HL-60 (cell line): ENCODE data around the gene FBH1.

Experiments used
- DNase-seq, 2 experiments: peaks; one replicate each; pipeline ENCODE4 v3.0.0-alpha.2; 2010 to 2020; ENCODE audit warnings: low read depth in 1 of 2, low spot score in 1 of 2
- H3K27ac ChIP-seq: fragments of 250-450 bp; sonication (Bioruptor Pico); replicated peaks from 2 replicates; pipeline ENCODE4 v1.5.1; 2020; ENCODE audit warnings: mild to moderate bottlenecking, moderate library complexity
- H3K27me3 ChIP-seq: fragments of 250-450 bp; sonication (Bioruptor Pico); 2 replicates; pipeline ENCODE4 v1.5.1; 2021; ENCODE audit warnings: mild to moderate bottlenecking, moderate library complexity; ENCODE audit not compliant: insufficient read depth, poor library complexity, severe bottlenecking
- H3K4me3 ChIP-seq: replicated peaks from 2 replicates; pipeline ENCODE4 v1.5.1; 2011; ENCODE audit warnings: mild to moderate bottlenecking, control low read depth, low read length; ENCODE audit not compliant: insufficient read depth
- GABPA ChIP-seq: IDR thresholded peaks from 2 replicates; pipeline ENCODE4 v1.6.1; 2012; ENCODE audit warnings: low read depth
- POLR2AphosphoS5 ChIP-seq: IDR thresholded peaks from 2 replicates; pipeline ENCODE4 v1.6.1; 2012; ENCODE audit warnings: low read depth
- SPI1 ChIP-seq: IDR thresholded peaks from 2 replicates; pipeline ENCODE4 v1.6.1; 2012; ENCODE audit warnings: low read depth, mild to moderate bottlenecking, borderline replicate concordance
- TF ChIP-seq, protein P1 (sequence below): IDR thresholded peaks from 2 replicates; pipeline ENCODE4 v1.6.1; 2012; ENCODE audit warnings: low read depth; ENCODE audit not compliant: insufficient replicate concordance
- TF ChIP-seq, protein P2 (sequence below): IDR thresholded peaks from one replicate; pipeline ENCODE4 v1.5.1; 2011; ENCODE audit warnings: low read length, control low read depth, inconsistent platforms; ENCODE audit not compliant: insufficient read depth

FBH1 gene

DNA sequence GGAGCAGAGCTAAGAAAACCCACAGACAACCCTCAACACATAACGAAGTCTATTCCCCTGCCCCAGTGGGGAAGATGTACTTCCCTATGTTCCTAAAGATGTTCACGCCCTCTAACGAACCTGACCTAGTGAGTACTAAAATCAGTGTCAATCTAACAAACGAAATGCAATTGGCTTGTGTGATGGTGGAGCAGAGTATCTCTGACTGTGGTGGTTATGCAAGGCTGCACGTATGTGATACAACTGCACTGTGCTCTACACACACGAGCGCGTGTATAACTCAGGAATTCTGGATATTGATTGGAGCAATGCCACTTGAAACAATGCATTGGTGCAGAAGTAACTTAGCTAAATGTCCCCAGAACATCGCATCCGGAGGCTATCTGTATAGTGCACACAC is 1.7 kb upstream of the FBH1 start:
- DNase-seq, result peak in 1 of 2 experiments; percentile 26
- H3K27me3 ChIP-seq, result no peaks in the 10 kb centered on the region
- no peak overlapping the region for H3K27ac ChIP-seq
- peak overlapping the region; percentile 54 for H3K4me3 ChIP-seq
- TF ChIP-seq, protein P1, sequence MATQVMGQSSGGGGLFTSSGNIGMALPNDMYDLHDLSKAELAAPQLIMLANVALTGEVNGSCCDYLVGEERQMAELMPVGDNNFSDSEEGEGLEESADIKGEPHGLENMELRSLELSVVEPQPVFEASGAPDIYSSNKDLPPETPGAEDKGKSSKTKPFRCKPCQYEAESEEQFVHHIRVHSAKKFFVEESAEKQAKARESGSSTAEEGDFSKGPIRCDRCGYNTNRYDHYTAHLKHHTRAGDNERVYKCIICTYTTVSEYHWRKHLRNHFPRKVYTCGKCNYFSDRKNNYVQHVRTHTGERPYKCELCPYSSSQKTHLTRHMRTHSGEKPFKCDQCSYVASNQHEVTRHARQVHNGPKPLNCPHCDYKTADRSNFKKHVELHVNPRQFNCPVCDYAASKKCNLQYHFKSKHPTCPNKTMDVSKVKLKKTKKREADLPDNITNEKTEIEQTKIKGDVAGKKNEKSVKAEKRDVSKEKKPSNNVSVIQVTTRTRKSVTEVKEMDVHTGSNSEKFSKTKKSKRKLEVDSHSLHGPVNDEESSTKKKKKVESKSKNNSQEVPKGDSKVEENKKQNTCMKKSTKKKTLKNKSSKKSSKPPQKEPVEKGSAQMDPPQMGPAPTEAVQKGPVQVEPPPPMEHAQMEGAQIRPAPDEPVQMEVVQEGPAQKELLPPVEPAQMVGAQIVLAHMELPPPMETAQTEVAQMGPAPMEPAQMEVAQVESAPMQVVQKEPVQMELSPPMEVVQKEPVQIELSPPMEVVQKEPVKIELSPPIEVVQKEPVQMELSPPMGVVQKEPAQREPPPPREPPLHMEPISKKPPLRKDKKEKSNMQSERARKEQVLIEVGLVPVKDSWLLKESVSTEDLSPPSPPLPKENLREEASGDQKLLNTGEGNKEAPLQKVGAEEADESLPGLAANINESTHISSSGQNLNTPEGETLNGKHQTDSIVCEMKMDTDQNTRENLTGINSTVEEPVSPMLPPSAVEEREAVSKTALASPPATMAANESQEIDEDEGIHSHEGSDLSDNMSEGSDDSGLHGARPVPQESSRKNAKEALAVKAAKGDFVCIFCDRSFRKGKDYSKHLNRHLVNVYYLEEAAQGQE, result no peak
- TF ChIP-seq, protein P2, sequence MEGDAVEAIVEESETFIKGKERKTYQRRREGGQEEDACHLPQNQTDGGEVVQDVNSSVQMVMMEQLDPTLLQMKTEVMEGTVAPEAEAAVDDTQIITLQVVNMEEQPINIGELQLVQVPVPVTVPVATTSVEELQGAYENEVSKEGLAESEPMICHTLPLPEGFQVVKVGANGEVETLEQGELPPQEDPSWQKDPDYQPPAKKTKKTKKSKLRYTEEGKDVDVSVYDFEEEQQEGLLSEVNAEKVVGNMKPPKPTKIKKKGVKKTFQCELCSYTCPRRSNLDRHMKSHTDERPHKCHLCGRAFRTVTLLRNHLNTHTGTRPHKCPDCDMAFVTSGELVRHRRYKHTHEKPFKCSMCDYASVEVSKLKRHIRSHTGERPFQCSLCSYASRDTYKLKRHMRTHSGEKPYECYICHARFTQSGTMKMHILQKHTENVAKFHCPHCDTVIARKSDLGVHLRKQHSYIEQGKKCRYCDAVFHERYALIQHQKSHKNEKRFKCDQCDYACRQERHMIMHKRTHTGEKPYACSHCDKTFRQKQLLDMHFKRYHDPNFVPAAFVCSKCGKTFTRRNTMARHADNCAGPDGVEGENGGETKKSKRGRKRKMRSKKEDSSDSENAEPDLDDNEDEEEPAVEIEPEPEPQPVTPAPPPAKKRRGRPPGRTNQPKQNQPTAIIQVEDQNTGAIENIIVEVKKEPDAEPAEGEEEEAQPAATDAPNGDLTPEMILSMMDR, result no peak
- TF ChIP-seq GABPA (no peak), POLR2AphosphoS5 (no peak), SPI1 (no peak)

DNA sequence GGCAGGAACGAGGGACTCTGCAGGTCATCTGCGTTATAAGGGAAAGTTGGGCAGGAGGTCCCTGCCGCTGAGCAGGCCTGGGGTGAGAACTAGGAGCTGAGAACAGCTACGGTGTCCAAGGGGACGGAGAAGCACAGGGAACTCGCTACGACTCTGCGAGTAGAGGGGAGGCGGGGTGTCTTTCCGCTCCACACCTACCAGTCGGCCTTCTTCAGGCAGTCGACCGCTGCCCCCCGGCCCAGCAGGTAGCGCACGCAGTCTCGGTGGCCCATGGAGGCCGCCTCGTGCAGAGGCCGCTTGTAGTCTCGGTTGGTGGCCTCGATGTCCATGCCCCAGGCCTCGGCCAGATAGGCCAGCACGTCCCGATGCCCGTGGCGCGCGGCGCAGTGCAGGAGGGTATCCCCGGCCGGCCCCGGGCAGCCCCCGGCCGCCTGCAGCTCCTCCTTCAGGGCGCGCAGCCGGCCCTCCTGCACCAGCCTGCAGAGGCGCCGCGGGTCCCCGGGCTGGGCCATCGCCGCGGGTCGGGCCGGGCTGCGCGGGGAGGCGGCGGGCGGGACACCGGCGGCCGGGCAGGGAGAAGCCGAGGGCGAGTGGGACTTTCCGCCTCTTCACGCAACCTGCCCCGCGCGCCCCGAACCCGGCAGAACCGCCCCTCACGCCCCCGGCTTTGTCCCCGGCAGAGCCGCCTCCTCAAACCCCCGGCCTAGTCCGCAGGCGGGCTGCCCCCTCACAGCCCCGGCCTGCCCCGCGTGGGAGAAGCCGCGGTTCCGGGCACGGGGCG is 1.0 kb upstream of the FBH1 start:
- Histone ChIP-seq H3K4me3 (peak overlapping the region; percentile 54), H3K27me3 (no peaks in the 10 kb centered on the region), H3K27ac (peak overlapping the region; percentile 81)
- TF ChIP-seq GABPA, result no peak
- TF ChIP-seq POLR2AphosphoS5, result no peak
- no peak for TF ChIP-seq SPI1
- TF ChIP-seq, protein P1, result no peak
- TF ChIP-seq, protein P2, result no peak
- DNase-seq, result no peak

DNA sequence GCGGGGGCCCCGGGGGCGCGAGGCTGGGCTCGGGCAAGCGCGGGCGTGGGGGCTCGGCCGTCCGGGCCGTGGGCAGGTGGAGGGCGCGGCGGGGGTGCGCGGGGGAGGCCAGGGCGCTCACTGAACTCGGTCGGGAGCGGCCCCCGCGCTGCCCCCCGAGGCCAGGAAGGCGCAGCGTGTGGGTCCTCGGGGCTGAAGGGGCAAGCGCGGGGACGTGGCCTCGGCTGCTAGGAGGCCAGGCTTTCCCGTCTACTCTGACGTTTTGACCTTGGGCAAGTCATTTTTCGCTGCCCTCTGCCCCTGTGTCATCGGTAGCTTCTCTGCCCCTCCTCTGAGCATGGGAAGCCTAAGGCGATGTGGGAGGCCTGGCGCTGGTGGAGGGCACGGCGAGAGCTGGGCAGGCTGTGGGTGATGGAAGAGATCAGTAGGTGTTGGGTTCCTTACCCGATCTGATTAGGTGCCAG is 441 bp downstream of the FBH1 start:
- H3K27ac ChIP-seq, result peak overlapping the region; percentile 46
- H3K4me3 ChIP-seq, result peak overlapping the region; percentile 67
- no peak for DNase-seq
- TF ChIP-seq, protein P2, result no peak
- TF ChIP-seq POLR2AphosphoS5 (no peak), GABPA (no peak), SPI1 (no peak)
- TF ChIP-seq, protein P1, result no peak
- no peaks in the 10 kb centered on the region for H3K27me3 ChIP-seq
